K562 (cell line): ENCODE measurements around the gene HDAC7. TPM values are rescaled to one million over a fixed set of nuclear protein-coding genes. Genes with fewer than 3 reads are reported as not detected.

Experiments
- CTCF ChIP-seq, 3 experiments: IDR thresholded peaks in 2 of 3; conservative IDR thresholded peaks in 1 of 3; 2 replicates each; pipeline ENCODE4 v1.5.1; 2011 to 2012; ENCODE audit warnings: low read length in 3 of 3, mild to moderate bottlenecking in 3 of 3, control low read depth in 2 of 3, improper control_type of control experiment in 1 of 3, inconsistent platforms in 1 of 3, low read depth in 1 of 3, mixed read lengths in 1 of 3, moderate library complexity in 1 of 3; ENCODE audit not compliant: insufficient read depth in 2 of 3
- DEAF1 ChIP-seq: fragments of 450-650 bp; formaldehyde crosslinking; IDR thresholded peaks from 2 replicates; pipeline ENCODE4 v1.4.0; 2020; ENCODE audit warnings: mild to moderate bottlenecking, moderate library complexity
- RAD21 ChIP-seq, 2 experiments: fragments of 250-450 bp in 1 of 2; fragments of 450-650 bp in 1 of 2; sonication (Bioruptor Pico) in 1 of 2; formaldehyde crosslinking in 1 of 2; IDR thresholded peaks in 1 of 2; conservative IDR thresholded peaks in 1 of 2; 2 replicates each; pipeline versions ENCODE4 v1.4.0 to v1.8.0; 2020 to 2022; ENCODE audit warnings: mild to moderate bottlenecking in 2 of 2, moderate library complexity in 1 of 2
- REST ChIP-seq, 2 experiments: fragments of 450-650 bp; formaldehyde crosslinking in 1 of 2; IDR thresholded peaks; 2 replicates each; pipeline versions ENCODE4 v1.4.0 to v1.6.1; 2014 to 2020; ENCODE audit warnings: mild to moderate bottlenecking in 2 of 2, borderline replicate concordance in 1 of 2, low read depth in 1 of 2
- SMC3 ChIP-seq: conservative IDR thresholded peaks from 2 replicates; pipeline ENCODE4 v1.6.1; 2011; ENCODE audit warnings: low read depth, low read length, improper control_type of control experiment; ENCODE audit not compliant: insufficient read depth
- polyA plus RNA-seq, 8 experiments: library from polyadenylated mRNA; depleted of rRNA in 4 of 8; stranded (reverse) in 5 of 8; unstranded in 3 of 8; fragments of >200 nt; fragmentation: Nextera tagmentation in 2 of 8; fragmentation: Illumina TruSeq in 1 of 8; extraction: Ambion mirVana in 2 of 8; extraction: Trizol in 1 of 8; gene quantifications; 2 replicates each; pipeline versions ENCODE4 v1.2.1 to v1.2.3, GENCODE V29; 2011 to 2014; ENCODE audit warnings: inconsistent platforms in 1 of 8, missing spikeins in 1 of 8
- total RNA-seq, 7 experiments: library from RNA; depleted of rRNA in 6 of 7; stranded (reverse); fragments of >200 nt in 6 of 7; fragmentation: Illumina TruSeq in 2 of 7; extraction: Trizol in 2 of 7; gene quantifications; 2 replicates each; pipeline versions ENCODE4 v1.2.1 to v1.2.3, GENCODE V29; 2011 to 2021; ENCODE audit warnings: low replicate concordance in 1 of 7

The HDAC7 gene
- total and polyA plus RNA-seq, 9 of the 15 experiments (the other 6 are each of a cell fraction or from before 2014, with no cell fraction given), result 2.5 to 129 (median 31.1) TPM

- TF ChIP-seq CTCF (IDR thresholded peaks at IDR 0.05 in 2 of 3, conservative IDR thresholded peaks at IDR 0.05 in 1 of 3; ENCODE audit: insufficient read depth in 2 of 3, low read depth in 1 of 3, low read length in 3 of 3) (peak; percentile 75 to 87 (median 76)), REST (IDR thresholded peaks at IDR 0.05; ENCODE audit: borderline replicate concordance) (peak; percentile 51; the same call in 1 of the 2 replicates), REST (CRISPR knock-in tag; IDR thresholded peaks at IDR 0.05; ENCODE audit: low read depth) (no peak), SMC3 (peak; percentile 55), RAD21 (CRISPR knock-in tag; conservative IDR thresholded peaks at IDR 0.05 in 1 of 2, IDR thresholded peaks at IDR 0.05 in 1 of 2) (peak; percentile 58 to 77), DEAF1 (CRISPR knock-in tag) (peak; percentile 34; the same call in 1 of the 2 replicates)
Measured at GRCh38 chr12:47767216-47767724, 52.4 kb downstream of the HDAC7 start (continued).
